Measurements from ENCODE around the gene LCT. TPM values are rescaled to one million over a fixed set of nuclear protein-coding genes. Genes with fewer than 3 reads are reported as not detected.

Gene LCT
- total and polyA plus RNA-seq, 9 of the 15 experiments (the other 6 are each of a cell fraction or from before 2014, with no cell fraction given), result 0.01 to 0.04 (median 0.03) TPM; not detected in 4

GRCh38 chr2:135762022-135762421 lies 75.0 kb downstream of the LCT start:
- intact Hi-C loops (cut with micrococcal nuclease) (no loop called here), in situ Hi-C loops (cut with MboI) (no loop called here)
- Histone ChIP-seq H3K9me1 (ENCODE audit: control insufficient read depth, insufficient read depth, low read length) (no peaks in the 10 kb centered on the region), H3K9me3 (replicated peaks; ENCODE audit: control insufficient read depth, insufficient read depth, low read depth, low read length) (peaks cover under 1% of the 10 kb centered on the region; the same call in 1 of the 2 replicates), H3K36me3 (ENCODE audit: control insufficient read depth, insufficient read depth, low read length) (peaks cover 78% of the 10 kb centered on the region), H3K4me3 (no peak overlapping the region), H3K79me2 (ENCODE audit: control insufficient read depth, insufficient read depth, low read length) (peaks cover 4% of the 10 kb centered on the region; the same call in 1 of the 3 replicates), H3K4me2 (ENCODE audit: insufficient read depth, low read length) (no peak overlapping the region), H3K9ac (ENCODE audit: insufficient read depth in 1 of 2, low read depth in 2 of 2, low read length in 2 of 2) (no peak overlapping the region), H3K27ac (ENCODE audit: extremely low read depth, low read depth, low read length) (no peak overlapping the region), H2AFZ (ENCODE audit: low read depth, low read length) (no peak overlapping the region), H3K4me1 (replicated peaks in 1 of 2; ENCODE audit: control insufficient read depth in 2 of 2, insufficient read depth in 2 of 2, low read length in 2 of 2) (no peaks in the 10 kb centered on the region), H4K20me1 (replicated peaks; ENCODE audit: control insufficient read depth, insufficient read depth, low read length) (no peaks in the 10 kb centered on the region), H3K27me3 (ENCODE audit: control insufficient read depth in 2 of 2, insufficient read depth in 2 of 2, low read length in 2 of 2) (no peaks in the 10 kb centered on the region)
- DNase-seq (ENCODE audit: extremely low read depth in 1 of 4, low spot score in 3 of 4) (no peak), FAIRE-seq (no peak), ATAC-seq (no peak)
- BruUV-seq (replicated peaks), result no TSS peak
- TF ChIP-seq HNRNPK (IDR thresholded peaks at IDR 0.05; ENCODE audit: low read depth, low read length, poor library complexity, severe bottlenecking) (no peak), PREB (CRISPR knock-in tag; IDR thresholded peaks at IDR 0.05) (no peak), ZNF311 (CRISPR knock-in tag; IDR thresholded peaks at IDR 0.05) (no peak), GATA2 (CRISPR knock-in tag; IDR thresholded peaks at IDR 0.05) (no peak), RCOR1 (IDR thresholded peaks at IDR 0.05; ENCODE audit: borderline replicate concordance in 1 of 2, low read depth in 2 of 2, low read length in 2 of 2) (no peak), ZNF717 (CRISPR knock-in tag; IDR thresholded peaks at IDR 0.05) (no peak), ATF3 (IDR thresholded peaks at IDR 0.05) (no peak), ATF3 (CRISPR knock-in tag; conservative IDR thresholded peaks at IDR 0.05) (no peak), TARDBP (IDR thresholded peaks at IDR 0.05) (no peak), POLR3G (IDR thresholded peaks at IDR 0.05; ENCODE audit: extremely low read depth, insufficient read length, insufficient replicate concordance) (no peak), FOXJ3 (CRISPR knock-in tag; IDR thresholded peaks at IDR 0.05) (no peak), BRCA1 (IDR thresholded peaks at IDR 0.05) (no peak), BRCA1 (CRISPR knock-in tag; IDR thresholded peaks at IDR 0.05) (no peak), ATF4 (CRISPR knock-in tag; IDR thresholded peaks at IDR 0.05) (no peak), ATF1 (CRISPR knock-in tag; IDR thresholded peaks at IDR 0.05) (no peak), ATF1 (tag; IDR thresholded peaks at IDR 0.05) (no peak), TCFL5 (CRISPR knock-in tag; conservative IDR thresholded peaks at IDR 0.05) (no peak), NFYB (IDR thresholded peaks at IDR 0.05; ENCODE audit: extremely low read depth, insufficient read length) (no peak), ZNF507 (tag; conservative IDR thresholded peaks at IDR 0.05) (no peak)
- CTCF ChIA-PET (ENCODE audit: low intra/inter-chr PET ratio), result no interaction called here
- POLR2A ChIA-PET, result interaction anchor here (0.8 to 0.9 kb wide), 2 partner anchors 11 to 25 kb away, joined by 3 to 4 read pairs; no protein-coding TSS in a partner anchor

All from K562 (cell line).